Astrocyte of the spinal cord (primary cell): Measurements from ENCODE around the gene SHISA6.

ENCODE experiments used
- DNase-seq: peaks from one replicate; pipeline ENCODE4 v3.0.0; 2011; ENCODE audit warnings: low read depth, low spot score
- H3K4me3 ChIP-seq: 2 replicates; pipeline ENCODE4 v1.5.1; 2011; ENCODE audit warnings: low read depth, mild to moderate bottlenecking, low read length, moderate library complexity
- CTCF ChIP-seq: IDR thresholded peaks from 2 replicates; pipeline ENCODE4 v1.5.1; 2012; ENCODE audit warnings: low read depth, mild to moderate bottlenecking, low read length, inconsistent platforms
- in situ Hi-C: cut with HindIII; loops from 2 replicates; pipeline ENCODE4 v1.10.0; 2017; ENCODE audit warnings: low sequenced_read_pairs

The SHISA6 gene

GRCh38 chr17:11279776-11280344, 38.8 kb downstream of the SHISA6 start:
- H3K4me3 ChIP-seq, result no peak overlapping the region
- no peak for DNase-seq
- in situ Hi-C loops, result no loop called here
- TF ChIP-seq CTCF, result no peak

GRCh38 chr17:11282586-11282985, 41.6 kb downstream of the SHISA6 start:
- no peak for TF ChIP-seq CTCF
- in situ Hi-C loops, result no loop called here
- no peak for DNase-seq
- no peak overlapping the region for H3K4me3 ChIP-seq

- DNase-seq, result no peak
- no peak overlapping the region for H3K4me3 ChIP-seq
- TF ChIP-seq CTCF, result no peak
- in situ Hi-C loops, result no loop called here
These were observed 43.8 kb downstream of the SHISA6 start for GRCh38 chr17:11284811-11285210.

- H3K4me3 ChIP-seq, result no peak overlapping the region
- no peak for DNase-seq
- in situ Hi-C loops, result no loop called here
- TF ChIP-seq CTCF, result no peak
These were observed 44.9 kb downstream of the SHISA6 start for GRCh38 chr17:11285946-11286345.

GRCh38 chr17:11287791-11288190, 46.8 kb downstream of the SHISA6 start:
- in situ Hi-C loops, result no loop called here
- DNase-seq, result no peak

GRCh38 chr17:11290814-11291213, 49.8 kb downstream of the SHISA6 start:
- in situ Hi-C loops, result no loop called here

More at GRCh38 chr17:11287791-11288190, 46.8 kb downstream of the SHISA6 start:
- H3K4me3 ChIP-seq, result no peak overlapping the region
- no peak for TF ChIP-seq CTCF

More at GRCh38 chr17:11290814-11291213, 49.8 kb downstream of the SHISA6 start:
- no peak for DNase-seq
- TF ChIP-seq CTCF, result no peak
- no peak overlapping the region for H3K4me3 ChIP-seq
